ENCODE data around the gene TOPBP1. TPM values are rescaled to one million over a fixed set of nuclear protein-coding genes. Genes with fewer than 3 reads are reported as not detected.
A peak's percentile ranks its signal among the peaks of the same experiment; 100 is the strongest.

The TOPBP1 gene
- total RNA-seq, 6 experiments from 2014 or later: 14.5 to 24.7 (median 22.7) TPM

GRCh38 chr3:133611534-133611933 is 50.2 kb downstream of the TOPBP1 start:
- no peak for TF ChIP-seq CTCF (IDR thresholded peaks at IDR 0.05)
- Mint-ChIP-seq H3K36me3 (ENCODE audit: low read depth) (peaks cover 24% of the 10 kb centered on the region), H3K27me3 (ENCODE audit: insufficient read depth) (no peaks in the 10 kb centered on the region), H3K4me1 (ENCODE audit: low read depth) (peaks cover 6% of the 10 kb centered on the region; the same call in 1 of the 2 replicates), H3K9me3 (no peaks in the 10 kb centered on the region), H3K4me3 (no peak overlapping the region), H3K27ac (no peak overlapping the region)
- no peak for DNase-seq

GRCh38 chr3:133610031-133610430 is 51.7 kb downstream of the TOPBP1 start:
- Mint-ChIP-seq H3K4me1 (ENCODE audit: low read depth) (peaks cover 6% of the 10 kb centered on the region; the same call in 1 of the 2 replicates), H3K27ac (no peak overlapping the region), H3K27me3 (ENCODE audit: insufficient read depth) (no peaks in the 10 kb centered on the region), H3K4me3 (no peak overlapping the region), H3K36me3 (ENCODE audit: low read depth) (peaks cover 20% of the 10 kb centered on the region), H3K9me3 (no peaks in the 10 kb centered on the region)
- no peak for DNase-seq
- no peak for TF ChIP-seq CTCF (IDR thresholded peaks at IDR 0.05)

- no peak for DNase-seq
- Mint-ChIP-seq H3K36me3 (ENCODE audit: low read depth) (peaks cover 20% of the 10 kb centered on the region), H3K4me3 (peak overlapping the region; percentile 37; the same call in 1 of the 2 replicates), H3K27me3 (ENCODE audit: insufficient read depth) (no peaks in the 10 kb centered on the region), H3K4me1 (ENCODE audit: low read depth) (peaks cover 6% of the 10 kb centered on the region; the same call in 1 of the 2 replicates), H3K9me3 (no peaks in the 10 kb centered on the region), H3K27ac (peak overlapping the region; percentile 26; the same call in 1 of the 2 replicates)
- no peak for TF ChIP-seq CTCF (IDR thresholded peaks at IDR 0.05)
Observed at GRCh38 chr3:133608388-133608787, 53.4 kb downstream of the TOPBP1 start.

GRCh38 chr3:133607816-133608215 is 53.9 kb downstream of the TOPBP1 start:
- H3K36me3 Mint-ChIP-seq (ENCODE audit: low read depth): peaks cover 20% of the 10 kb centered on the region

GRCh38 chr3:133606902-133607301 is 54.8 kb downstream of the TOPBP1 start:
- Mint-ChIP-seq H3K36me3 (ENCODE audit: low read depth) (peaks cover 20% of the 10 kb centered on the region), H3K9me3 (no peaks in the 10 kb centered on the region), H3K27me3 (ENCODE audit: insufficient read depth) (no peaks in the 10 kb centered on the region), H3K27ac (no peak overlapping the region), H3K4me1 (ENCODE audit: low read depth) (peaks cover 6% of the 10 kb centered on the region; the same call in 1 of the 2 replicates), H3K4me3 (no peak overlapping the region)
- DNase-seq: no peak
- TF ChIP-seq CTCF (IDR thresholded peaks at IDR 0.05): no peak

More at GRCh38 chr3:133607816-133608215, 53.9 kb downstream of the TOPBP1 start:
- no peak for DNase-seq
- TF ChIP-seq CTCF (IDR thresholded peaks at IDR 0.05): no peak
- H3K27ac Mint-ChIP-seq: no peak overlapping the region
- H3K4me1 Mint-ChIP-seq (ENCODE audit: low read depth): peaks cover 6% of the 10 kb centered on the region; the same call in 1 of the 2 replicates
- no peaks in the 10 kb centered on the region for H3K27me3 Mint-ChIP-seq (ENCODE audit: insufficient read depth)
- no peak overlapping the region for H3K4me3 Mint-ChIP-seq
- H3K9me3 Mint-ChIP-seq: no peaks in the 10 kb centered on the region

All from HFFc6 (cell line).